NCI-H1105 (cell line): ENCODE data around the gene SH3PXD2A.
"Not testable (repeated sequence)": the region's sequence is repeated elsewhere in the genome, so short reads cannot be mapped to it uniquely, and the experiment has no call there.

Source experiments
- DNase-seq: peaks from one replicate; lab custom pipeline; 2025; lab: John Stamatoyannopoulos, UW

SH3PXD2A gene

DNA sequence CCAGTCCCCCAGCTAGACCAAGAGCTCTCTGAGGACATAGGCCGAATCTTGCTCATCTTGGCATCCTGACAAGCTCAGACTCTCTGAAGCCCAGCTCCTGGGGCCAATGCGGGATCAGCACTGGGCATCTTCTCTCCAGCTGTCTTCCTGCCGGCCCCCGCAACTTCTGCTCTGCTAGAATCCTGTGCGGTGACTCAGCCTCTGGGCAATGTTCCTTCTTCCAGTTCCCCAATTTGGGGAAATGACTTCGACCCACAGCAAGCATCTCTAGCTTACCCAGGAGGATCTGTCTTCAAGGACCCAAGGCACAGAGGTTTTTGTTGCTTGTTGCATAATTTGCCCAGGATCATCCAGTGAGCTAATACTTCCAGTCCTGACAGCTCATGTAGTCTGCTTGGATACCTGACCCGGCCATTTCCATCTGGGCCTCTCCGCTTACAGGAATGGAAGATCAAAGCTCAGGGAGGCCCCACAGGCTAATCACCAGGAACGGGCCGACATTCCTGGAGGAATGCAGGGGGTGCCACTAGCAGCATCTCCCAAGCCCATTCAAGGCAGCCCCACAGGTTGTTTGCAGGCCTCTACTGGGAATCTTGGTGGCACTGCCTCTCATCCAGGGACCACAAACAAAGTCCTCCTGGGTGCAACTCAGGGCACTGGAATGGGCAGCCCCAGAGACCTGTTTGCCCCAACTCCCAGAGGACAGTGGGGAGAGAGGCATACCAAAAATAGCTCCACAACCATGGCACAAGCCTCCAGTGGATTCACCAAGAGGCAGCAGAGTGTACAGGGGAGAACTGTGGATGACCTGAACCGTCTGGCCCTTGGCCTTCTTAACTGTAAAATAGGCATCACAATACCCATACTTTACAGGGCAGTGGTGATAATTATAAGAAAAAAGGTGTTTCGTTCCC lies 210.0 kb downstream of the SH3PXD2A start:
- no peak for DNase-seq

GRCh38 chr10:103643381-103643780 lies 212.0 kb downstream of the SH3PXD2A start:
- no peak for DNase-seq

DNA sequence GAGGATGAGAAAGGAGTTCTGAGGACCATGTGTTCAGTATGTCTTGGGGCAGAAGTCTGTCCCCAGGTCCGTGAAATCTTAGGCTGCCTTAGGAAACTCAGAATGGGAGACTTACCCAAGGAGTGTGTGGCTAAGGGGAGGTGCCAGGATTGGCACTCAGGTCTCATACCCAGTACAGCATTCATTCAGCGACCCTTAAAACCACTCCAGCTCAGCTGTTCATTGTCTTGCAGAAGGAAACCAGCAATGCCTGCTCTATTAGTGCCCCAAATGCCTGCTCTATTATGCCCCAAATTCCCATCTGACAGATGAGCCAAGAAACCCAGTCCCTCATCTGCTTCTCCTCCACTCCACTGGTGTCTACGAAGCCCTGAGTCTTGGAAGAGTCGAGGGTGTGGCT lies 214.1 kb downstream of the SH3PXD2A start:
- no peak for DNase-seq

- DNase-seq: no peak
Measured at GRCh38 chr10:103640436-103641181, 214.8 kb downstream of the SH3PXD2A start.

GRCh38 chr10:103638948-103639347 lies 216.4 kb downstream of the SH3PXD2A start:
- DNase-seq: no peak

- DNase-seq: no peak
Measured at GRCh38 chr10:103637927-103638557, 217.3 kb downstream of the SH3PXD2A start.

- DNase-seq: no peak
Measured at GRCh38 chr10:103637011-103637410, 218.4 kb downstream of the SH3PXD2A start.

DNA sequence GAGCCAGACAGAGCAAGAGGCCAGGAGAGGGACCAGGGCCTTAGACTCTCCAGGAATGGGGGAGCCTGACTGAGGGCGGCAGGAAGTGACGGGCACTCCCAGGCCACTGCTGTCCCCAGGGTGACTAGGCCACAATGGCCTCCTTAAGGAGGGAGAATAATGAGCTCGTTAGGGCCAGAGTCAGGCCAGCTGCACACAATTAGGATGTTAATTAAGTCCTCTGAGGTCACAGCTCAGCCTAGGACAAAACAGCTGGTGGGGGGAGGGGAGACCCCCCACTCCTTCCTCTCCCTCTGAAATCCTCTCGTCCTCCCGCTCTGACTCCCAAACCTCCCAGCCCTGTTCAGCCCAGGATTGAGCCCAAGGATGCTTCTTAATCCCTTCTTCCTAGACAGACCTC lies 218.9 kb downstream of the SH3PXD2A start:
- DNase-seq: no peak

DNA sequence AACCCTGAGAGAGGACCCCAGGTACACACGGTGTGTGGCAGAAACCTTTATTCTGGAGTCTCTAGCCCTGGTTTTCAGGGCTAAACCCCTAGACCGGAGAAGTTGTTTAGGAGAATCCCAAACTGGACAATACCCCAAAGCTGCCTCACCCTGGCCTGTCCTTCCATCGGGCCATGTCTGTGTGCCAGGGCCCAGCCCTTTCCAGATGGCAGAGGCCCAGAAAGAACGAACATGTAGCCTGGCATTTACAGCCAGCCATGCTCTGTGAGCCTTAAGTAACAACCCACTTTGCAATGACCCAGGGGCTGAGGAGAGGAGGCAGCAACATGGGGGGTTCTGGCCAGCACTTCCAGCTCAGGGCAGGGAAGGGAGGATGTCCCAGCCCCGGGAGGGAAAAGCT lies 219.8 kb downstream of the SH3PXD2A start:
- DNase-seq: no peak

DNA sequence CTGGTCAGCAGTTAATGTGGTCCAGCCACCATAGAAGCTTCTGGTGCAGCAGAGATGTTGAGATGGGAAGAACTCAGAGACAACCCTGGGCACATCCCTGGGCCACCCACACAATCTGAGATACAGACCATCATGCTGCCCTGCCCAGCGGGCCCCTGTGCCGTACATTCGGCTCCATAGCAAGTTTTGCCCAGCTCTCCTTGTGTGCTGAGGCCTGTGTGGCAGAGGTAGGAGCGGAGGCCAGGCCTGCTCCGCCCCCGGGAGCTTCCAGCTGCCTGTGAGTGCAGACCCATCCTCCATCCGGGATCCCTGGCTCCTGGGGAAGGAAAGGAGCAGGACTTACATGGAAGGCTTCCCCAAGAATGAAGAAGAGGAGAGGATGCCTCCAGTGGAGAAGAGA lies 221.5 kb downstream of the SH3PXD2A start:
- no peak for DNase-seq

- not testable (repeated sequence) for DNase-seq
Measured at GRCh38 chr10:103632871-103633270, 222.5 kb downstream of the SH3PXD2A start.

GRCh38 chr10:103632247-103632642 lies 223.1 kb downstream of the SH3PXD2A start:
- DNase-seq: no peak

GRCh38 chr10:103630156-103630555 lies 225.2 kb downstream of the SH3PXD2A start:
- no peak for DNase-seq

DNA sequence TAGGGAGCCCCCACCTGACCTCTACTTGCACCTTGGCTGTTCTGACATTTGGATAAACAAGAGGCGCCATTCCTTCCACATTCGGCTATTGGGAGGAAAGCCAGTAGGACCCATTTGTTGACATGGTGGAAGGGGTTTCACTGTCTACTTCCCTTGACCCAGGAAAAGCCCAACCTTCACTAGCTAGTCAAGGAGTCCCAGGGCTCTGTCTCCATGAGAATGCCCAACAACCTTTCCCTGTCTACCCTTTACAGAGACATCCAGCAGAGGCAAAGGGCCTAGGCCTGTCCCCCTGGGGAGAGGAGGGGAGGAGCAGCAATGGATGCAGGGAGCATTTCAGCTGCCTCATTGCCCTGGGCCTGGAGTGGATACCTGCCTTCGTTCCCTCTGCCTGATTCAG lies 225.8 kb downstream of the SH3PXD2A start:
- DNase-seq: no peak

DNA sequence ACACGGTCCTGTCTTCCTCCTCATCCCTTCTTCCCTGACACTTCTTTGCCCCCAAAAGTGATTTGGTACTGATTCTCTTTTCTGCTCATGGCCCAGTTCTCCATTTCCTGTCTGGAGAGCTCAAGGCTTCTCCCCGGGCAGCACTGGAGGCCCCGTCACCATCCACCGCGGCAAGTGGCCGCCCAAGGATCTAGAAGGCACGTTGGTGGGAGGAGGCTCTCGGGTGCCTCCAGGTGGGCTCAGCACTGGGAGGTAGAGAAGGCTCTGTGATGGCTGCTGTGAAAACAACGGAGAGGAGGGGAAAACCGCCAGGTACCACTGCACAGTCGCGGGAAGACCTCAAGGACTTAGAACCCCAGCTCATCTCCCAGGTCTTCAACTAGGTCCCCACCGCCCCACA lies 227.5 kb downstream of the SH3PXD2A start:
- DNase-seq: no peak

DNA sequence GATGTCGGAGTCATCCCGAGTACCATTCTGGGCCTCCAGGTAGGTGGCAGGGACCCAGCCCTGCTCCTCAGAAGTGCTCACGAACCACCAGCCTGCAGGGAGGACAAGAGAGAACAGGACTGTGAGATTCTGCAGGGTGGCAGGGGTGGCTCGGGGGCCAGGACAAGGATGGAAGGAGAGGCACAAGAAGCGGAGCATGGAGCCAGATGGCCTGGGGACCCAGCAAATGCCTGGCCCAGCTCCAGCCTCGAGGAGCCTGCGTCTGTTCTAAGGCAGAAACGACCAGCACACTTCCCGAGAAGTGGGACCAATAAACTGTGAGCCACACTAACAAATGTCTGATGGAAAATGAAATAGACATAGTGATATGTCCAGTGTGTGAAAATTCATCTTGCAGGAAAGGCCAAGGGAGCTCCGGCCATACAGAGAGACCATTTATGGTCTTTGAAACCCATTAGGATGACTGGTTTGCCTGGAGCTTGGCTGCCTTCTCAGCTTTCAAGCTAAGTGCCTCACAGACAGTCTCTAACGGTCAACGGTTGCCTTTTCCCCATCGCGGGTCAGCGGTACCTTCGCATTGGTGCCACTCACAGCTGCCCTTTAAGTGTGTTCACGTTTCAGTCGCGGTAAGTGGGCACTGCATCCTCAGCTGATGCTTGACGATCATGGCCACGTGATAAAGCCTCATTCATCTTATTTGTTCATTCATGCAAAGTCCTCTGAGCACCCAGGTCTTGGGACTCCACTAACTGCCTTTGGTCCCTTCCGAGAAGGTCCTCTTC lies 228.1 kb downstream of the SH3PXD2A start:
- no peak for DNase-seq

DNA sequence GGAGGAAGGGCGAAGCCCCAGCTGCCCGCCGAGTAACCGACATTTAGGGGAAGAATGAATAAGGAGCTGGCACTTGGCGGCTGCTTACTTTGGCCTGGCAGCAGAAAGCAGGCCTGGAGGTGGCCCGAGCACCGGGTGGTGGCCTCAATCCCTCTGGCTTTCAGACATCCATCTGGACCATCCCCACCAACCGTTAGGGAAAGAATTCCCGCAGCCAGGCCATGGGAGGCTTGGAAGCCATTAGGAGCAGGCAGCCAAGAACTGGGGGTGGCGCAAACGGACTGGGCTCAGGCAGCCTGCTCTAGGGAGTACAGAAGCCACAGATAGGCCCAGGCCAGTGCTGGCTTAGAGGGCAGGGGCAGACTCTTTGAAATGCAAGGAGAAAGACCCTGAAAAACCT lies 229.2 kb downstream of the SH3PXD2A start:
- no peak for DNase-seq

- DNase-seq: no peak
Measured at GRCh38 chr10:103622935-103623574, 232.3 kb downstream of the SH3PXD2A start.

DNA sequence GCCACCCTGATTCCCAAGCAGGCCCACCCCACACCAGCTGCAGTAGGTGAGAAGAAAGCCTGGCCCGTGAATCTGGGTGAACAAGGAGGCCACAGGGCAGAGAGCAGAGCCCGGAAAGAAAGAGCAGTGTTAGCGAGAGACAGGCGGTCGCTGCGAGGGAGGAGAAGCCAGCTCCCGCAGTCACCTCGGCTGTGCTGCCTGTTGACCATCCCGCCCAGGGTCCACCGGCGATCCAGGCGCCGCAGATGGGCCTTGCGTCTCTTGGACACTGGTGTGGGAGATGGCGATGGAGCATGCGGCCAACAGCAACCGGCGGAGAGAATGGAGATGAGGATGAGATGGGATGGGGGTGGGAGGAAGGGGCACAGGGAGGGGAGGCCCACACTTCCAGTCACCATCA lies 233.1 kb downstream of the SH3PXD2A start:
- DNase-seq: no peak

- DNase-seq: no peak
Measured at GRCh38 chr10:103621783-103622125, 233.6 kb downstream of the SH3PXD2A start.
